HepG2 (cell line): Measurements from ENCODE around the gene CALN1. TPM values are rescaled to one million over a fixed set of nuclear protein-coding genes. Genes with fewer than 3 reads are reported as not detected.

ENCODE experiments used
- ATF3 ChIP-seq: sonication (generic); formaldehyde crosslinking; IDR thresholded peaks from 2 replicates; pipeline ENCODE4 v1.4.0; 2020; ENCODE audit warnings: missing genetic modification reagents
- POLR2G ChIP-seq: fragments of 200-400 bp; formaldehyde crosslinking; IDR thresholded peaks from 2 replicates; pipeline ENCODE4 v1.6.1; 2018; ENCODE audit warnings: mild to moderate bottlenecking, low read depth, low read length, moderate library complexity
- SIX1 ChIP-seq: sonication (generic); formaldehyde crosslinking; IDR thresholded peaks from 2 replicates; pipeline ENCODE4 v1.4.0; 2020; ENCODE audit warnings: missing genetic modification reagents, borderline replicate concordance
- ZNF609 ChIP-seq: sonication (generic); formaldehyde crosslinking; IDR thresholded peaks from 2 replicates; pipeline ENCODE4 v1.4.0; 2020; ENCODE audit warnings: mild to moderate bottlenecking, missing genetic modification reagents, borderline replicate concordance
- ZNF788 ChIP-seq: sonication (generic); formaldehyde crosslinking; IDR thresholded peaks from 2 replicates; pipeline ENCODE4 v1.5.0; 2020; ENCODE audit warnings: mild to moderate bottlenecking, missing genetic modification reagents, borderline replicate concordance
- polyA plus RNA-seq, 8 experiments: library from polyadenylated mRNA; depleted of rRNA in 3 of 8; stranded (reverse) in 7 of 8; unstranded in 1 of 8; fragments of >200 nt; fragmentation: Illumina TruSeq in 4 of 8; extraction: Trizol in 4 of 8; gene quantifications; 2 replicates each; pipeline versions ENCODE4 v1.2.1 to v1.2.3, GENCODE V29; 2011 to 2016; ENCODE audit warnings: low read depth in 4 of 8, missing spikeins in 1 of 8, mixed read lengths in 1 of 8; ENCODE audit not compliant: insufficient read depth in 1 of 8
- total RNA-seq, 5 experiments: library from RNA; depleted of rRNA; stranded (reverse); fragments of >200 nt; fragmentation: Illumina TruSeq; extraction: Trizol; gene quantifications; 2 replicates each; pipeline ENCODE4 v1.2.3, GENCODE V29; 2016; ENCODE audit warnings: low read depth in 1 of 5
- TF ChIP-seq, protein P1 (sequence below): sonication (generic); formaldehyde crosslinking; IDR thresholded peaks from 2 replicates; pipeline ENCODE4 v1.4.0; 2020; ENCODE audit warnings: low read depth, missing genetic modification reagents

CALN1 gene
- total and polyA plus RNA-seq, 2 of the 13 experiments (the other 11 are each of a cell fraction or from before 2014, with no cell fraction given): not detected

- TF ChIP-seq ZNF609 (CRISPR knock-in tag) (no peak), ATF3 (CRISPR knock-in tag) (no peak), SIX1 (CRISPR knock-in tag) (no peak), ZNF788 (CRISPR knock-in tag) (no peak), POLR2G (no peak)
- TF ChIP-seq, protein P1, sequence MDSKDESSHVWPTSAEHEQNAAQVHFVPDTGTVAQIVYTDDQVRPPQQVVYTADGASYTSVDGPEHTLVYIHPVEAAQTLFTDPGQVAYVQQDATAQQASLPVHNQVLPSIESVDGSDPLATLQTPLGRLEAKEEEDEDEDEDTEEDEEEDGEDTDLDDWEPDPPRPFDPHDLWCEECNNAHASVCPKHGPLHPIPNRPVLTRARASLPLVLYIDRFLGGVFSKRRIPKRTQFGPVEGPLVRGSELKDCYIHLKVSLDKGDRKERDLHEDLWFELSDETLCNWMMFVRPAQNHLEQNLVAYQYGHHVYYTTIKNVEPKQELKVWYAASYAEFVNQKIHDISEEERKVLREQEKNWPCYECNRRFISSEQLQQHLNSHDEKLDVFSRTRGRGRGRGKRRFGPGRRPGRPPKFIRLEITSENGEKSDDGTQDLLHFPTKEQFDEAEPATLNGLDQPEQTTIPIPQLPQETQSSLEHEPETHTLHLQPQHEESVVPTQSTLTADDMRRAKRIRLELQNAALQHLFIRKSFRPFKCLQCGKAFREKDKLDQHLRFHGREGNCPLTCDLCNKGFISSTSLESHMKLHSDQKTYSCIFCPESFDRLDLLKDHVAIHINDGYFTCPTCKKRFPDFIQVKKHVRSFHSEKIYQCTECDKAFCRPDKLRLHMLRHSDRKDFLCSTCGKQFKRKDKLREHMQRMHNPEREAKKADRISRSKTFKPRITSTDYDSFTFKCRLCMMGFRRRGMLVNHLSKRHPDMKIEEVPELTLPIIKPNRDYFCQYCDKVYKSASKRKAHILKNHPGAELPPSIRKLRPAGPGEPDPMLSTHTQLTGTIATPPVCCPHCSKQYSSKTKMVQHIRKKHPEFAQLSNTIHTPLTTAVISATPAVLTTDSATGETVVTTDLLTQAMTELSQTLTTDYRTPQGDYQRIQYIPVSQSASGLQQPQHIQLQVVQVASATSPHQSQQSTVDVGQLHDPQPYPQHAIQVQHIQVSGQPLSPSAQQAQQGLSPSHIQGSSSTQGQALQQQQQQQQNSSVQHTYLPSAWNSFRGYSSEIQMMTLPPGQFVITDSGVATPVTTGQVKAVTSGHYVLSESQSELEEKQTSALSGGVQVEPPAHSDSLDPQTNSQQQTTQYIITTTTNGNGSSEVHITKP (CRISPR knock-in tag): no peak
Measured at GRCh38 chr7:71801976-71802375, 610.2 kb downstream of the CALN1 start (continued).
